H54 (cell line): ENCODE results near the gene ELOVL5.
"Not testable (repeated sequence)": the region's sequence is repeated elsewhere in the genome, so short reads cannot be mapped to it uniquely, and the experiment has no call there.

Experiments
- DNase-seq: peaks from one replicate; pipeline ENCODE4 v3.0.0; 2011; ENCODE audit warnings: low spot score, mixed read lengths; ENCODE audit not compliant: insufficient read length
- FAIRE-seq: peaks from 3 replicates; lab custom pipeline; 2011; peaks lifted over from hg19 to GRCh38; lab: Jason Lieb, UNC
- POLR2A ChIP-seq: IDR thresholded peaks from 2 replicates; pipeline ENCODE4 v1.6.1; 2011; ENCODE audit warnings: low read depth, mild to moderate bottlenecking, low read length

Gene ELOVL5, protein sequence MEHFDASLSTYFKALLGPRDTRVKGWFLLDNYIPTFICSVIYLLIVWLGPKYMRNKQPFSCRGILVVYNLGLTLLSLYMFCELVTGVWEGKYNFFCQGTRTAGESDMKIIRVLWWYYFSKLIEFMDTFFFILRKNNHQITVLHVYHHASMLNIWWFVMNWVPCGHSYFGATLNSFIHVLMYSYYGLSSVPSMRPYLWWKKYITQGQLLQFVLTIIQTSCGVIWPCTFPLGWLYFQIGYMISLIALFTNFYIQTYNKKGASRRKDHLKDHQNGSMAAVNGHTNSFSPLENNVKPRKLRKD

DNA sequence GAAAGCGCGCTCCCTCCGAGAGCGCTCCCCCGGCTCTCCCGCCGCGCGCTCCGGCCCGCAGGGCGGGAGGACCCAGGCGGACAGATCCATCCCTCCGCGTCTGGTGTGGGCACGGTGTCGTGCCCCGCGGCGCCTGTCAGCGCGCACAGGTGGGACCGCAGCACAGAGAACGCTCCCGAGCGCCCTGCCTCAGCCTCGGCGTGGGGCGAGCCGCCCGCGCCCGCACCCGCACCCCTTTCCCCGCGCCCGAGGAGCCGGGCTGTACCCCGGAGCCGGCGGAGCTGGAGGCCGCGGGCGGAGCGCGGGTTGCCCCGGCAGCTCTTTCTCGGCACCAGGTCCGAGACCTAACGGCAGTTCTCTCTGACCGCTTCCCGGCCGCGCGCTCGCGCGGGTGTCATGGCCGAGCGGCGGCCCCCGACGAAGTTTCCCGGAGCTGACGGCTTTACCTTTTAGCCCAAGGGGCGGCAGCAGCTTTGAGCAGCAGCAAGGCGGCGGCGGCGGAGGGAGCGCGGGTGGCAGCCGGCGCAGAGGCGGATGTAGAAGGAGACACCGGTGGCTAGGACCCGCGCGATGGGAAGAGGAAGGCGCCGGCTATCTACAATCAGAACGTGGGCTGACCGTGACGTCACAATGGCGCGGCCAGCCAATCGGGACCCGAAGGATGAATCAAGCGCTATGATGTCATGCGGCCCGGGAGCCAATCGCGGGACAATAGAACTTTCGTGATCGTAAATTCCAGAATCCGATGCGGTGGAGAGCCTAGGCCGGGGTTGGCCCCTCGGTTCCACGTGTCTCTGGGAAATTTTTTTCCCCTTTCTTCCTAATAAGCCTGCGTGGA, at the start of gene ELOVL5:
ELOVL5 (minus strand) TSS at position 580 of the 838 bp plus-strand sequence. CDS start 53,251 bp downstream, outside the sequence.
- DNase-seq (peak; percentile 92), FAIRE-seq (peak; percentile 91)
- peak; percentile 84 for TF ChIP-seq POLR2A

DNA sequence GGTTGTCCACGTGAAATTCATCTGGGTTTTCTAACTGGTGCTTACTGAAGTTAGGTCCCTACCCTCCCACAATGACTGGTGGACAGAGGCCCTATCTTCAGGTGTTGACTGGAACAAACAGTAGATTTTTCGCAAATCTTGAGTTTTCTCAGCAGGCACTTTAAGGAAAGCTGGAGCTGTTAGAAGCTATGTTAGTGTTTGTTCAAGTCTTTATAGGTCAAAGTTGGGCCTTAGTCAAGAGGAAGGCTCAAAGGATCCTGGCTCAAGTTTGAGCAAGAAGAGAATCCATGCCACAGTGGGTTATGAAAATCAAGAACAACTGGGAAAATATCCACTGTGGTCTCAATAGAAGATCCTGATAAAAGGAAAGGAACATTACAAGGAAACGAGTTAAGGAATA, 48.5 kb upstream of the ELOVL5 start:
- no peak for TF ChIP-seq POLR2A
- FAIRE-seq (no peak), DNase-seq (no peak)

DNA sequence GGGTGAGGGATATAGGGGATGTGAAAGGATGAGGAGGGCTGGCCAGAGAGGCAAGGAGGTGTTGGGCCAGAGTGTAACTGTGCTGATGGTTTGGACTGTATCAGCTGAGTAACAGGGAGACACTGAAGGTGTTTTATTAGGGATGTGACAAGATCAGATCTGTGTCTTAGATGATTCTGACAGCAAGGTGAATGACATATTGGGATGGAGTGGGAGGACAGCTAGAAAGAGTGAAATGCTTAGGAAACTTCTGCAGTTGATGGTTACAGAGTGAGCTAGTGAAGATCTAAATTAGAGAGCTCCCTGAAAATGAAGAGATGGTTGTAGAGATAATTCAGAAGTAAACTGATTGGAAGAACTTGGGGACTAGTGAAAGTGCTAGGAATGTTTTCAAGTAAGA, 47.2 kb upstream of the ELOVL5 start:
- DNase-seq (no peak), FAIRE-seq (no peak)
- TF ChIP-seq POLR2A = no peak

DNA sequence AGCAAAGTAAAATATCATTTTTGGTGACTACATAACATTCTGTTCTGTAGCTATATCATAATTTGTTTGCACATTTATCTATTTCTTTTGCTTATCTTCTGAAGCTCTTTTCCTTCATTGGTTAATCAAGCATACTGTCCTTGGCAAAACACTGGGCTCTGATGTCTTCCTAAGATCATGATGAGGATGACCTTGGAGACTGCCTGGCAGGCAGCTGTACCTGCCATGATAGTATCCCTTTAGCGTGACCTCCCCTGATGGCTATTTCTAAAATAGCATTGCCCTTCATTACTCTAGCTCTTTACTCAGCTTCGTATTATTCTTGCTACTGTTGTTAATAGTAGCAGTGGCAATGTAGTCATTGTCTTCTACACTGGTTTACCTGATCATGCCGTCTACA, 46.0 kb upstream of the ELOVL5 start:
- DNase-seq = no peak
- TF ChIP-seq POLR2A = no peak
- no peak for FAIRE-seq

DNA sequence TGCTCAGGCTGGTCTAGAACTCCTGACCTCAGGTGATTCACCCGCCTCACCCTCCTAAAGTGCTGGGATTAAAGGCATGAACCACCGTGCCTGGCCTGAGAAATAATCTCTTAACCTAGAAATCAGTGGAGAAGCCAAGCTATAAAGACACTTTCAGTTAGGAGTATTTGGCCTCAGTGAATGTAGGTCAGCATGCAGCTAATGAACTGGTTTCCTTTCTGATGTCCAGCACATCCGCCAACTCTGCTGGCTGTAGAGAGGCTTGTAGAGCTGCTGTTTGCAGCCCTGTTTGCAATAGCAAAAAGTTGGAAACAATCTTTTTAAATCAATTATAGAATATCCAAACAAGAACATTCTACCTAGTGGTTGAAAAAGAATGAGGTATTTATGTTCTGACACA, 42.4 kb upstream of the ELOVL5 start:
- no peak for TF ChIP-seq POLR2A
- FAIRE-seq (no peak), DNase-seq (no peak)

DNA sequence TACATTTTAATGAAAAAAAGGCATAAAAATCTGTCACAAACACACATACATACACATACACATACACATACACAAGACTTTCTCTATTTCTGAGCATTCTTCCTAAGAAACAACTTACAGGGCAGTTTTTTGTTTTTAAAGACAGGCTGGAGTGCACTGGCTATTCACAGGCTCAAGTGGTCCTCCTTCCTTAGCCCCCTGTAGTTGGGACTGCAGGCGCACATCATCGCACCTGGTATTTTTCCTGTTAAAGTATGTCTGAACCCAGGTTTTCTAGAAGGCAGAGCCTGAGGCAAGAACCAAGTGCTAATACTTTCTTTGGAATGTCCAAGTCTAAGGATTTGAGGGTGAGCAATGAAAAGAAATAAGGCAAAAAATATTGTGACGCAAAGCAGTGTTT, 41.3 kb upstream of the ELOVL5 start:
- no peak for FAIRE-seq
- no peak for TF ChIP-seq POLR2A
- DNase-seq = no peak

DNA sequence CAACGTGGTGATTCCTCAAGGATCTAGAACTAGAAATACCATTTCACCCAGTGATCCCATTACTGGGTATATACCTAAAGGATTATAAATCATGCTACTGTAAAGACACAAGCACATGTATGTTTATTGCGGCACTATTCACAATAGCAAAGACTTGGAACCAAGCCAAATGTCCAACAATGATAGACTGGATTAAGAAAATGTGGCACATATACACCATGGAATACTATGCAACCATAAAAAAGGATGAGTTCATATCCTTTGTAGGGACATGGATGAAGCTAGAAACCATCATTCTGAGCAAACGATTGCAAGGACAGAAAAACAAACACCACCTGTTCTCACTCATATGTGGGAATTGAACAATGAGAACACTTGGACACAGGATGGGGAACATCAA, 39.9 kb upstream of the ELOVL5 start:
- FAIRE-seq, DNase-seq: not testable (repeated sequence)

DNA sequence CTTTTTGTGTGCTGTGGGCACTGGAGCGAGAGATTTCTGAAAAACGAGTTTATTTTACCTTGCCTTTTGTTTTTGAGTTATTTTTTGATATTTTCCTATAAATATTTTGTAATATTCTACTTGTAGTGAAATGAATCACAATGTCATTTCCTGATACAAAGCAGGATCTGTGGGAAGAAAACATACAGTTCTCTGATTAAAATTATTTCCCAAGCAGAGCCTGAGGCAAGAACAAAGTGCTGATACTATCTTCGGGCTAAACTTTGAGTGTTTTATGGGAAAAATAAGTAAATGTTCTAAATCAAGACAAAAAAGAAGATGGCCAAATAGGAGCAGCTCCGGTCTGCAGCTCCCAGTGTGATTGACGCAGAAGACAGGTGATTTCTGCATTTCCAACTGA, 33.7 kb upstream of the ELOVL5 start:
- FAIRE-seq (no peak), DNase-seq (no peak)
- no peak for TF ChIP-seq POLR2A

DNA sequence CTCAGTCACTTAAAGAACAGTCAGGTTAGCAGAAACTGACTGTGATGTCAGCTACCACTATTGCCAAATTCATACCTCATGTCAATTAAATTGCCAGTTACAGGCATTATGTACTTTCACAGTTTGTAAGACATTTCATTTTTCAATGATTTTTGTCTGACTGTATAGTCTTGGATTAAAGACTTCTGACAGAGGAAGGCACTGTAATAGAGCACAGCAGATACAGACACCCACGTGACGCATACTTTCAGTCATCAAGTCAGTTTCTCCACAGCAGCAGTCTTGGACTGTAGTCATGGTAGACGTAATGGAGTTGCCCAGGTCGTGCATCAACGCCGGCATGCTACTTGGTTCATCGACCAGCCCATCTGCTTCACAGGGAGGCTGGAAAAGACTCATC, 29.5 kb upstream of the ELOVL5 start:
- no peak for TF ChIP-seq POLR2A
- FAIRE-seq (no peak), DNase-seq (no peak)

DNA sequence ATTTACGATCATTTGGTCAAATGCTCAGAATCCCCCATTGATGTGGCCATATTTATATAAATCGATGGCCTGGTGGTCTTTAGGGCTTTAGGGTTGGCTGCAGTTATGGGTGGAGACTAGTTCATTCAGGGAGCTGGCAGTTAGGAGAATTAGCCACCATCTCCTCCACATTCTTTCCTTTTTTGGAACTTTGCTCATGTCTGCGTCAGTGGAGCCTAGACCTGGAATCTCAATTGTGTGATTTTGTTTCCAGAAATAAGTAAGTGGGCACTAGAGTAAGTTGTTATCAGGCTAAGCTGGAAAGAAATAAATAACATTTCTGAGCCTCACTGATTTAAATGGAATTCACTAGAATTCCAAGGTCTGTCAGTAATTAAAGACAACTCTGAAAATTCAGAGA, 29.0 kb upstream of the ELOVL5 start:
- TF ChIP-seq POLR2A = no peak
- DNase-seq (no peak), FAIRE-seq (no peak)

DNA sequence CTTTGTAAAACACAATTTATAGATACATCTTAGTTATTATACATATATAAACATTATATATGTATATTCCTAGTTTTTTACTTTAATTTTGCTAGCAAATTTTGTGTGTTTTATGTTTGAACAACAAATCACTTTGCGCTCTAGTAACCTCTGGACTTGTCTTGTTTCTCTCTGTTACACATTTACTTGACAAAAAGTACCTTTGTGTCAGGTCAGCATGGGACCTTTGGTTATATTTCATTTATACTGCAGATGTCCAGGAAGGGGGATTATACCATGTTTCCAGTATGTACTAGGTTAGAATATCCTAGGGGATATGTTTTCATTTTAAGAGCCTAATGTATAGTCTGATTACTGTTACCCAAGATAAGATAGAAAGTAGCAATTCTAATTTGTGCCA, 28.5 kb upstream of the ELOVL5 start:
- FAIRE-seq (no peak), DNase-seq (no peak)
- no peak for TF ChIP-seq POLR2A

DNA sequence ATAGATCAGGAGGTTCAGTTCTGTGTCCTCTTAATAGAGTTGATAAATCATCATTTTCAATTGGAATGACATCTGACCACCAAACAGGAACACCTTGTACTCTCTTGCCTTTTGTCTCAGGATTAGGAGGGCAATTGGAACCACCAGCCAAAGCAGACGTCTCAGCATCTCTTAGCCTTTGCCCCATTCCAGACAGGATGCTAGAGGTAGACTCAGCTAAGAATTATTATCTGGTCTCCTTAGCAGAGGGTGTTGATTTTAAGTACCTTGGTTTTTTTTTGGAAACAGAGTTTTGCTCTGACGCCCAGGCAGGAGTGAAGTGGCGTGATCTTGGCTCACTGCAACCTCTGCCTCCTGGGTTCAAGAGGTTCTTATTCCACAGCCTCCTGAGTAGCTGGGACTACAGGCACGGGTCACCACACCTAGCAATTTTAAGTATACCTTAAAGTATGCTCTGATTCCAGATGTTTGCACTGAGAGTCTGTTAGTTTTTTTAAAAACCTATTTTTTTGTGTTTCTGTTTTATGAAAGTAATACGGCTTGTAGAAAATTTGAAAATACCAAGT, 28.0 kb upstream of the ELOVL5 start:
- FAIRE-seq (no peak), DNase-seq (no peak)
- no peak for TF ChIP-seq POLR2A

DNA sequence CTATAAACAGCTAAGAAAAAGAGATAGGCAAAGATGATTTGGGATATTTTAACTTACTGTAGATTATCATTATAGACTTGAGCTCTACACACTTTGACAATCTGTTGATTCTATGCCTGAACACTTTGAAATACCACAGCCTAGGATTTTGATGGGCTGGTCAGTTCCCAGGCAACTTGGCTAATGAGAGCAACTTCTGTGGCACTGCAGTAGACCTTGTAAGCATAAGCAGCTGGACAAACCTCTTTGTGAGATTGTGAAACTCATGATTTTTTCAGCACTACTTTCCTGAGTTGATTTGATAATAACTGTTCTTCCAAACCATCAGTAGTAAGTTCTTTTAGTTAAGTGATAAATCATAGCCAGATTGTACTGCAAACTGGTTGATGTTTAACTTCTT, 27.1 kb upstream of the ELOVL5 start:
- FAIRE-seq (peak; percentile 78), DNase-seq (no peak)
- no peak for TF ChIP-seq POLR2A

DNA sequence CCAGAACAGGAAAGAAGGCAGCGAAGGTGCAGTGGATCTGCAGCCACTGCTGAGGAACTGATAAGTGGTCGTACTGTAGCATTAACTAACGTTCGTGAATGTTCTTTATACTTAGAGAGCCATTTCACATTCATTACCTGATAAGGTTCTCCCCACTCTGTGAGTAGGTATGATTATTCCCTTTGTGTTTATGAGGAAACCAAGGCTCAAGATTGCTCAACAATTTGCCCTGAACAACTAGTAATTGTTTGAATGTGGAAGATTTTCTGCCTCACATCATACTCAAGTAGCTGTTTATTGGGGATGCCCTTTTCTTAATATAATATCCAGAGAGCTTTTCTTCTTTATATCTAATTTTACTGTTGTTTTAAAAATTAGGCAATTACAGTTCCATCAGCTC, 24.9 kb upstream of the ELOVL5 start:
- TF ChIP-seq POLR2A = no peak
- no peak for DNase-seq
- no peak for FAIRE-seq

DNA sequence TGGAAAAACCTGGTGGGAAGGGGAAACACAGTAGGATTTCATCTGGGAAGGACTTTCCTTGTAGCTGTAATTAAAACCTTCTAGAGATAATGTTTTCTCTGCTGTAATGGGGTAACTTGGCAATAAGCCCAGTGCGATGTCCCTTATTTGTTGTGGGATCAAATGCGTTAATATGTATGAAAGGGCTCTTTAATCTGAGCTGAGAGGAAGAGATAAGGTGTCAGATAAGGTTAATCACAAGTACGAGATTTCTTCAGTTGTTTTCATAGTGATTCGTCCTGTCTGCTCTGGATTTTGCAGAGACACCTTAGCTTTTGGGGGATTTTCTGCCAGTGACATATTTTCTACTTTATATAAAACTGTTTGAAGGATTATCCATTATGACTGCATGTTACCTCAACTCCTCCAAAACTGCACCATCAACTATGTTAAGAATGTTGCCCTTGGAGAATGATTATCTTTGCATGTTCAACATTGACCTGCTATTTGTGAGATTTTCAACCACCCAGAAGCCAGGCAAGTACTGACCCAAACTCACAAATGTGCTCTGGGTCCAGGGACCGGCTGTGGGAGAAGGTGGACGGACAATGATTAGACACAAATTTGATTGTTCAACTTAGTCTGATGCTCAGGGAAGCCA, 21.2 kb upstream of the ELOVL5 start:
- DNase-seq = no peak
- FAIRE-seq = peak; percentile 41
- TF ChIP-seq POLR2A = no peak
